ENCODE results near the gene CAMTA1. TPM values are rescaled to one million over a fixed set of nuclear protein-coding genes. Genes with fewer than 3 reads are reported as not detected.
"Not testable (repeated sequence)": the region's sequence is repeated elsewhere in the genome, so short reads cannot be mapped to it uniquely, and the experiment has no call there.

CAMTA1 gene
- total RNA-seq, 2 donors from 2014 or later: 100 to 102 TPM

DNA sequence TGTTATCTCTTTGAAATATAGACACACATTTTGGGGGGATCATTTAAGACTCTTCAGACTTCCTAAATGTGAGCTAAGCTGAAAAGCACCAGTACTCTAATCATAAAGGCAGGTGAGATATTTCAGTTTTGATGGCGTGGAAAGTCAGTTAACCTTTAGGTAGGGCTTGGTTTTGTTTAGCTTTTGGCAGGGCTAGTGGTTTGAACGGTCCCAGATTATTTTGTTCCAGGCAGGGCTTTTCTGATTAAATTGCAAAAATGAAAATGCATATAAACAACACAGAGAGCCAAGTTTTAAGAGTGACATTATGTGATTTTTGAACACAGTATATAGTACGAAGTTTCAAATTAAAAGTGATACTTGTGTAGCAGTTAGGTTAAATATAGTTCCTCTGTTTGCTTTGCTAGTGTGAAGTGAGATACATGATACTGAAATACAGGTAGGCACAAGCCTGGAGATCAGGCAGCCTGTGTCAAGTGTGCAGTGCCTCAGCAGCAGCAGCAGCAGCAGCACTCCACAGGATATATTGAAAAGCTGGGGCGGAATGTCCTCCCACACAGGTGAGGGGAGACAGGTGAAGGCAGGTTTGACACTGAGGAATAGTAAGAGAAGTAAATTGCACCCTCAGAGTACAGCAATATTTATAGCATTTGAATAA is 47.4 kb downstream of the CAMTA1 start:
- intact Hi-C loops (cut with DNase I): no loop called here
- Histone ChIP-seq H3K27ac (no peak overlapping the region), H3K9me3 (no peaks in the 10 kb centered on the region), H3K27me3 (replicated peaks; ENCODE audit: insufficient read depth) (no peaks in the 10 kb centered on the region), H3K4me1 (replicated peaks) (no peaks in the 10 kb centered on the region), H3K4me3 (no peak overlapping the region), H3K36me3 (no peaks in the 10 kb centered on the region)
- 42% methylated on average over 4 of the region's 4 CpGs for WGBS
- TF ChIP-seq POLR2AphosphoS5 (IDR thresholded peaks at IDR 0.05): no peak
- no peak for TF ChIP-seq POLR2A (IDR thresholded peaks at IDR 0.05)
- TF ChIP-seq, protein P1, sequence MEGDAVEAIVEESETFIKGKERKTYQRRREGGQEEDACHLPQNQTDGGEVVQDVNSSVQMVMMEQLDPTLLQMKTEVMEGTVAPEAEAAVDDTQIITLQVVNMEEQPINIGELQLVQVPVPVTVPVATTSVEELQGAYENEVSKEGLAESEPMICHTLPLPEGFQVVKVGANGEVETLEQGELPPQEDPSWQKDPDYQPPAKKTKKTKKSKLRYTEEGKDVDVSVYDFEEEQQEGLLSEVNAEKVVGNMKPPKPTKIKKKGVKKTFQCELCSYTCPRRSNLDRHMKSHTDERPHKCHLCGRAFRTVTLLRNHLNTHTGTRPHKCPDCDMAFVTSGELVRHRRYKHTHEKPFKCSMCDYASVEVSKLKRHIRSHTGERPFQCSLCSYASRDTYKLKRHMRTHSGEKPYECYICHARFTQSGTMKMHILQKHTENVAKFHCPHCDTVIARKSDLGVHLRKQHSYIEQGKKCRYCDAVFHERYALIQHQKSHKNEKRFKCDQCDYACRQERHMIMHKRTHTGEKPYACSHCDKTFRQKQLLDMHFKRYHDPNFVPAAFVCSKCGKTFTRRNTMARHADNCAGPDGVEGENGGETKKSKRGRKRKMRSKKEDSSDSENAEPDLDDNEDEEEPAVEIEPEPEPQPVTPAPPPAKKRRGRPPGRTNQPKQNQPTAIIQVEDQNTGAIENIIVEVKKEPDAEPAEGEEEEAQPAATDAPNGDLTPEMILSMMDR (IDR thresholded peaks at IDR 0.05): no peak
- DNase-seq (ENCODE audit: low spot score): no peak

DNA sequence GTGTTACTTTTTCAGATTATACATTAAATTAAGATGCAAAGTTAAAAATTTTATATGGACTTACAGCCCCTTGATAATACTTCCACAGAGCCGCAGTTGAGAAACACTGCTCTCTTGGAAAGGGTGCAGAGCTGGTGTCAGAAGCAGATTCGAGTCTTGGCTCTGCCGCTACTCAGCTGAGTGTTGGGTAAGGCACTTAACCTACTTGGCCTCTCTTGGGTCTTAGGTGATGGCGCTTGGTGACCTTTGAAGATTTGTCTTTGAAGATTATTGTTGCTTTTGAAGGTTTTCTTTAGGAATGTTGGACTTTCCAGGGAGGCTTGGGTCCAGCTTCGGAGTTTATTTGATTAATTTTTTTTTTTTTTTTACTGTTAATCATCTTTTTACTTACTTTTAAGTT is 48.5 kb downstream of the CAMTA1 start:
- DNase-seq (ENCODE audit: low spot score): no peak
- Histone ChIP-seq H3K27me3 (replicated peaks; ENCODE audit: insufficient read depth) (no peaks in the 10 kb centered on the region), H3K4me3 (no peak overlapping the region), H3K9me3 (no peaks in the 10 kb centered on the region), H3K4me1 (replicated peaks) (no peaks in the 10 kb centered on the region), H3K27ac (no peak overlapping the region), H3K36me3 (no peaks in the 10 kb centered on the region)
- TF ChIP-seq POLR2AphosphoS5 (IDR thresholded peaks at IDR 0.05) (no peak), POLR2A (IDR thresholded peaks at IDR 0.05) (no peak)
- intact Hi-C loops (cut with DNase I): no loop called here
- 92% methylated on average over 5 of the region's 5 CpGs for WGBS

DNA sequence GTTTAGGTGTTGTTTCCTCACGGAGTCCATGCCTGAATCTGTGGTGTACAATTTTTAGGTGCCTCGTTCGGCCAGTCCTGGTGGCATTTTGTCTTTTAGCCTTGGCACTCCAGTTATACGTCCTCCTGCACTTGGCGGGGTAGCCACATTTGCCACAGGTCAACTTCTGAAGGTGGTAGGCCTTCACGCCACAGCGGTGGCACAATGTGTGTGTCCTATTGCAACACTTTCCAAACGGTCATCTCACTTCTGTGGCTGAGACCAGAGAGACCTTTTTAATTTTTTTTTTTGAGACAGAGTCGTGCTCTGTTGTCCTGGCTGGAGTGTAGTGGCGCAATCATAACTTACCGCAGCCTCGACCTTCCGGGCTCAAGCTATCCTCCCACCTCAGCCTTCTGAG is 49.1 kb downstream of the CAMTA1 start:
- DNase-seq (ENCODE audit: low spot score): no peak
- H3K4me3 ChIP-seq: no peak overlapping the region
- WGBS: 93% methylated on average over 13 of the region's 13 CpGs
- H3K36me3 ChIP-seq: no peaks in the 10 kb centered on the region
- TF ChIP-seq POLR2A (IDR thresholded peaks at IDR 0.05) (no peak), POLR2AphosphoS5 (IDR thresholded peaks at IDR 0.05) (no peak)
- TF ChIP-seq, protein P1 (IDR thresholded peaks at IDR 0.05): no peak
- H3K27ac ChIP-seq: no peak overlapping the region
- no peaks in the 10 kb centered on the region for H3K9me3 ChIP-seq
- H3K27me3 ChIP-seq (replicated peaks; ENCODE audit: insufficient read depth): no peaks in the 10 kb centered on the region
- H3K4me1 ChIP-seq (replicated peaks): no peaks in the 10 kb centered on the region
- intact Hi-C loops (cut with DNase I): no loop called here

DNA sequence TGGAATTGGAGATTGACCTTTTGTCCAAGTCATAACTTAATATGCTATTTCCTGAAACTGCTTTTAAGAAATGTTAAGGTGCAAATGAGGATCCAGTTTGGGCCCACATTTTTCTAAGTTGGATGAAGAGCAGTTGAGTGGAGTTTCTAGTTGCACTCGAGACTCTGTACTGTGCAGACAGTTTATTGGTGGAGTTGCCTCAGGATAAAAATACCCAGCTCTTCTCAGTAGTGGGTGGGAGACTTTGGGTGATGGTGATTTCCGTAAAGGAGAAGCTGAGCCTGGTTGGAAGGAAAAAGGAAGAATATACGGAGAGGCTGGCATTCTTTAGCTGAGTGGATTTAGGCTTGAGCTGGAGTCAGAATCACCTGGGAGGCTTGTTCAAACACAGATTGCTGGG is 49.9 kb downstream of the CAMTA1 start:
- DNase-seq (ENCODE audit: low spot score): no peak
- no peaks in the 10 kb centered on the region for H3K4me1 ChIP-seq (replicated peaks)
- intact Hi-C loops (cut with DNase I): no loop called here
- H3K36me3 ChIP-seq: no peaks in the 10 kb centered on the region
- WGBS: 99% methylated on average over 3 of the region's 3 CpGs
- H3K4me3 ChIP-seq: no peak overlapping the region
- no peaks in the 10 kb centered on the region for H3K9me3 ChIP-seq
- TF ChIP-seq, protein P1 (IDR thresholded peaks at IDR 0.05): no peak
- TF ChIP-seq POLR2AphosphoS5 (IDR thresholded peaks at IDR 0.05): no peak
- TF ChIP-seq POLR2A (IDR thresholded peaks at IDR 0.05): no peak
- no peaks in the 10 kb centered on the region for H3K27me3 ChIP-seq (replicated peaks; ENCODE audit: insufficient read depth)
- no peak overlapping the region for H3K27ac ChIP-seq

DNA sequence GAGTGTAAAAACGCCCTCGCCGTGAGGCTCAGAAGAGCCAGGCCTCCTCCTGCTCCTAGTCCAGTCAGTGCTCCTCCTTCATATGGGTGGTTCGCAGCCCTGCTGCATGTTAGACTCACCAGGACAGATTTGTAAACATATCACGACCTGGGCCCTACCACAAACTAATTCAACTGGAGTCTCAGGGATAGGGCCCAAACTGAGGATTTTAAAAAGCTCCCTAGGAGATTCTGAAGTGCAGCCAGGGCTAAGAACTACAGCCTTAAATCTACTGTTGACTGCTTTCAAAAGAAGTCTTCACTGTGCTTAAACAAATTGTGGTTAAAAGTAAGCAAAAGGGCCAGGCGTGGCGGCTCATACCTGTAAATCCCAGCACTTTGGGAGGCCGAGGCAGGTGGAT is 57.0 kb downstream of the CAMTA1 start:
- TF ChIP-seq POLR2A (IDR thresholded peaks at IDR 0.05) (no peak), POLR2AphosphoS5 (IDR thresholded peaks at IDR 0.05) (no peak)
- TF ChIP-seq, protein P1 (IDR thresholded peaks at IDR 0.05): no peak
- 88% methylated on average over 8 of the region's 8 CpGs for WGBS
- Histone ChIP-seq H3K4me3 (no peak overlapping the region), H3K27ac (no peak overlapping the region), H3K36me3 (no peaks in the 10 kb centered on the region), H3K9me3 (no peaks in the 10 kb centered on the region), H3K4me1 (replicated peaks) (no peaks in the 10 kb centered on the region), H3K27me3 (replicated peaks; ENCODE audit: insufficient read depth) (no peaks in the 10 kb centered on the region)
- intact Hi-C loops (cut with DNase I): no loop called here
- DNase-seq (ENCODE audit: low spot score): no peak

DNA sequence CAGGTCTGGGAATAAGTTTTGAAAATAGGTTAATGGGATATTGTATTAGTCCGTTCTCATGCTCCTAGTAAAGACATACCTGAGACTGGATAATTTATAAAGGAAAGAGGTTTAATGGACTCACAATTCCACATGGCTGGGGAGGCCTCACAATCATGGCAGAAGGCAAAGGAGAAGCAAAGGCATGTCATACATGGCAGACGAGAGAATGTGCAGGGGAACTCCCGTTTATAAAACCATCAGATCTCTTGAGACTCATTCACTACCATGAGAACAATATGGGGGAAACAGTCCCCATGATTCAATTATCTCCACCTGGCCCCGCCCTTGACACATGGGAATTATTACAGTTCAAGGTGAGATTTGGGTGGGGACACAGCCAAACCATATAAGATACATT is 60.5 kb downstream of the CAMTA1 start:
- H3K4me3 ChIP-seq; H3K27me3 ChIP-seq (replicated peaks; ENCODE audit: insufficient read depth); H3K9me3 ChIP-seq; intact Hi-C loops (cut with DNase I); H3K4me1 ChIP-seq (replicated peaks); H3K27ac ChIP-seq; H3K36me3 ChIP-seq; DNase-seq (ENCODE audit: low spot score): not testable (repeated sequence)
- WGBS: over 99% methylated on average over 4 of the region's 4 CpGs

Measured in prostate gland (tissue), 2 donors.